Measurements from ENCODE around the gene BUD31. TPM values are rescaled to one million over a fixed set of nuclear protein-coding genes. Genes with fewer than 3 reads are reported as not detected.

Gene BUD31
- total and polyA plus RNA-seq, 9 of the 15 experiments (the other 6 are each of a cell fraction or from before 2014, with no cell fraction given), result 105 to 342 (median 247) TPM

- TF ChIP-seq TBL1XR1 (IDR thresholded peaks at IDR 0.05; ENCODE audit: low read length in 2 of 2), result peak; percentile 33 to 89; a peak in 3 of 4 replicates
- peak; percentile 70 for TF ChIP-seq MAFK (IDR thresholded peaks at IDR 0.05; ENCODE audit: low read length)
- TF ChIP-seq RBBP5 (IDR thresholded peaks at IDR 0.05; ENCODE audit: borderline replicate concordance, insufficient read depth, low read length, poor library complexity, severe bottlenecking), result peak; percentile 52
- no peak for TF ChIP-seq FIP1L1 (IDR thresholded peaks at IDR 0.05; ENCODE audit: low read depth, low read length, poor library complexity, severe bottlenecking)
- no peak for TF ChIP-seq E2F8 (IDR thresholded peaks at IDR 0.05; ENCODE audit: low read depth, partially characterized antibody)
- no peak for TF ChIP-seq ZBTB26 (CRISPR knock-in tag; IDR thresholded peaks at IDR 0.05)
- peak; percentile 57; the same call in 1 of the 2 replicates for TF ChIP-seq GATAD2A (IDR thresholded peaks at IDR 0.05)
- TF ChIP-seq HNRNPLL (IDR thresholded peaks at IDR 0.05; ENCODE audit: low read depth, low read length, poor library complexity, severe bottlenecking), result no peak
- no peak for TF ChIP-seq ZNF23 (CRISPR knock-in tag; IDR thresholded peaks at IDR 0.05)
- TF ChIP-seq ERF (CRISPR knock-in tag; IDR thresholded peaks at IDR 0.05), result no peak
- TF ChIP-seq ZFP1 (CRISPR knock-in tag; IDR thresholded peaks at IDR 0.05), result no peak
- TF ChIP-seq E2F3 (CRISPR knock-in tag; IDR thresholded peaks at IDR 0.05), result no peak
- no peak for TF ChIP-seq SAFB (IDR thresholded peaks at IDR 0.05; ENCODE audit: borderline replicate concordance, low read depth, low read length)
- peak in 1 of 2 experiments; percentile 18; a peak in 1 of 4 replicates for TF ChIP-seq NRF1 (conservative IDR thresholded peaks at IDR 0.05 in 1 of 2, IDR thresholded peaks at IDR 0.05 in 1 of 2)
- no peak for TF ChIP-seq CBX8 (IDR thresholded peaks at IDR 0.05; ENCODE audit: borderline replicate concordance, extremely low read depth, low read depth, low read length, poor library complexity, severe bottlenecking)
Measured at GRCh38 chr7:99369767-99370391, 38.9 kb upstream of the BUD31 start (continued).
